Heart right ventricle (tissue), 16 donors: Measurements from ENCODE around the gene CD37. TPM values are rescaled to one million over a fixed set of nuclear protein-coding genes. Genes with fewer than 3 reads are reported as not detected.
"Not testable (repeated sequence)": the region's sequence is repeated elsewhere in the genome, so short reads cannot be mapped to it uniquely, and the experiment has no call there.

ENCODE experiments used
- ATAC-seq, 8 donors: fragments of 200-7000 bp; cut with Tn5 transposase; one replicate each; pipeline ENCODE4 v1.9.1; 2020; ENCODE audit warnings: mild to moderate bottlenecking in 8 of 8, moderate library complexity in 8 of 8, moderate number of reproducible peaks in 1 of 8
- DNase-seq, 2 donors: peaks; one replicate each; pipeline ENCODE4 v3.0.0-alpha.2; 2020
- H3K27ac ChIP-seq, 10 donors: fragments of 200-600 bp; sonication (generic) in 2 of 10; one replicate each; pipeline versions ENCODE4 v1.5.0 to v1.8.0; 2020 to 2022; ENCODE audit warnings: mild to moderate bottlenecking in 3 of 10
- H3K27me3 ChIP-seq, 7 donors: fragments of 200-600 bp; one replicate each; pipeline ENCODE4 v1.8.0; 2021 to 2022; ENCODE audit warnings: mild to moderate bottlenecking in 2 of 7
- H3K36me3 ChIP-seq, 9 donors: fragments of 200-600 bp; sonication (generic) in 1 of 9; one replicate each; pipeline versions ENCODE4 v1.5.0 to v1.8.0; 2020 to 2022; ENCODE audit warnings: mild to moderate bottlenecking in 2 of 9
- H3K4me1 ChIP-seq, 9 donors: fragments of 200-600 bp; sonication (generic) in 1 of 9; one replicate each; pipeline versions ENCODE4 v1.5.0 to v1.8.0; 2020 to 2022; ENCODE audit warnings: mild to moderate bottlenecking in 4 of 9
- H3K4me3 ChIP-seq, 10 donors: fragments of 200-600 bp; sonication (generic) in 2 of 10; one replicate each; pipeline versions ENCODE4 v1.5.0 to v1.8.0; 2020 to 2022; ENCODE audit warnings: mild to moderate bottlenecking in 7 of 10, moderate library complexity in 2 of 10
- H3K9me3 ChIP-seq, 11 donors: fragments of 200-600 bp in 10 of 11; sonication (generic) in 2 of 11; one replicate each; pipeline versions ENCODE4 v1.5.0 to v1.8.0; 2013 to 2022; ENCODE audit warnings: mild to moderate bottlenecking in 2 of 11, control low read depth in 1 of 11, moderate library complexity in 1 of 11
- whole genome bisulfite sequencing, 2 donors: extraction: QIAGEN DNeasy Blood & Tissue Kit; methylation state at CpG; one replicate each; pipeline ENCODE4 v1.1.7; 2013; ENCODE audit warnings: inconsistent platforms in 1 of 2; 5-methylcytosine and 5-hydroxymethylcytosine counted together
- intact Hi-C, 10 donors: fragments of 100-400 bp; cut with DNase I; formaldehyde crosslinking; loops; one replicate each; pipeline versions ENCODE4 v1.11.1 to v1.14.2; 2022
- polyA plus RNA-seq, 2 donors: library from polyadenylated mRNA; stranded (reverse); fragments of 200-250 nt; gene quantifications; one replicate each; pipeline ENCODE4 v1.2.3, GENCODE V29; 2013
- total RNA-seq, 10 donors: library from RNA; stranded (reverse); fragmentation: NEBNext Ultra II Directional in 3 of 10; extraction: Animal tissue kit (Norgen Biotek cat#: 25700) in 3 of 10; gene quantifications; one replicate each; pipeline versions ENCODE4 v1.2.1 to v1.2.4, GENCODE V29; 2021 to 2023
- TF ChIP-seq, protein P1 (sequence below), 9 donors: fragments of 200-600 bp; sonication (generic) in 2 of 9; IDR thresholded peaks; one replicate each; pipeline versions ENCODE4 v1.5.0 to v1.8.0; 2021 to 2022; ENCODE audit warnings: antibody characterized with exemption in 9 of 9, mild to moderate bottlenecking in 5 of 9, moderate library complexity in 1 of 9
- donor health status: Arrhythmogenic right ventricular cardiomyopathy.
- donor health status: ischemic (EF 13 %, LVEDD 7.1; RV severe dilation, severe dysfunction).
- donor health status: healthy with polysubstance abuse.
- donor health status: DM: no; HTN: yes; CAD: no.
- donor health status: DM: no; HTN: no; CAD: no.
- donor health status: ischemic (EF 25% LVEDD 6.9; RV normal size, moderate dysfunction).
- donor health status: ischemic (EF 25% LVEDD 5.7; RV mildly dilated, moderate dysfunction).
- donor health status: healthy.
- donor health status: DM: yes; HTN: yes; CAD: no.
- donor health status: Ischemic cardiomyopathy.
- donor health status: ischemic (EF 35%, LVEDD 5.7; RV mildly dilated, moderate dysfunction).
- donor health status: nonischemic (EF 11% LVEDD 7.7; RV severe dilation, severe dysfunction).
- donor health status: DM: yes; HTN: yes; CAD: no.
- donor health status: PGD.
- donor health status: ischemic (EF 29% LVEDD 5.4; RV normal size, mild dysfunction).
- donor health status: nonischemic (EF 23%, LVEDD 6.1; RV moderate dilation, normal function).

CD37 gene
- total and polyA plus RNA-seq, 12 donors, result 2.0 to 34.2 (median 3.5) TPM

DNA sequence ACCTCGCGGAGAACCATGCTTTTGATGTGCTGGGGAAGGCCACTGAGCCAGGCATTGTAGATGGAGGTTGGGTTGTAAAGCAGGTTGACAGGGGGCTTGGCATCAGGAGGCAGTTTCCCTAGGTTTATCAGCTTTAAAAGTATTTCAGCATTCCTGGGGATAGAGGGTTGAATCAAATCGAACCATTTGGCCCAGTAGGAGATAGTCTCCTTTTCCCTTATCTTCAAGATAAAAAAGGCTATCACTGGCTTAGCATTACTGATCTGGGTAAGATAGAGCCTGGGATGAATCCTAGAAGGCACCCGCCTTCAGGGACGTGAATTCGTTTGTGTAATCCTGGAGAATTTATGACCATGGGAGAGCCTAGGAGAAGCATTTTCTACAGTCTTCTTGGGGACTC, 40.8 kb upstream of the CD37 start:
- intact Hi-C loops, result loop anchor here in 1 of 10 donors (2.0 kb wide), 1 partner anchor 32 kb away; no protein-coding TSS in a partner anchor
- WGBS, 2 donors, result 77 to 81% methylated on average over 6 of the region's 6 CpGs
- Histone ChIP-seq H3K36me3 (peaks cover 0 to 3% (median 0%) of the 10 kb centered on the region in 9 donors), H3K27me3 (no peaks in the 10 kb centered on the region), H3K27ac (no peak overlapping the region), H3K4me3 (no peak overlapping the region), H3K9me3 (no peaks in the 10 kb centered on the region), H3K4me1 (no peaks in the 10 kb centered on the region)
- TF ChIP-seq, protein P1, sequence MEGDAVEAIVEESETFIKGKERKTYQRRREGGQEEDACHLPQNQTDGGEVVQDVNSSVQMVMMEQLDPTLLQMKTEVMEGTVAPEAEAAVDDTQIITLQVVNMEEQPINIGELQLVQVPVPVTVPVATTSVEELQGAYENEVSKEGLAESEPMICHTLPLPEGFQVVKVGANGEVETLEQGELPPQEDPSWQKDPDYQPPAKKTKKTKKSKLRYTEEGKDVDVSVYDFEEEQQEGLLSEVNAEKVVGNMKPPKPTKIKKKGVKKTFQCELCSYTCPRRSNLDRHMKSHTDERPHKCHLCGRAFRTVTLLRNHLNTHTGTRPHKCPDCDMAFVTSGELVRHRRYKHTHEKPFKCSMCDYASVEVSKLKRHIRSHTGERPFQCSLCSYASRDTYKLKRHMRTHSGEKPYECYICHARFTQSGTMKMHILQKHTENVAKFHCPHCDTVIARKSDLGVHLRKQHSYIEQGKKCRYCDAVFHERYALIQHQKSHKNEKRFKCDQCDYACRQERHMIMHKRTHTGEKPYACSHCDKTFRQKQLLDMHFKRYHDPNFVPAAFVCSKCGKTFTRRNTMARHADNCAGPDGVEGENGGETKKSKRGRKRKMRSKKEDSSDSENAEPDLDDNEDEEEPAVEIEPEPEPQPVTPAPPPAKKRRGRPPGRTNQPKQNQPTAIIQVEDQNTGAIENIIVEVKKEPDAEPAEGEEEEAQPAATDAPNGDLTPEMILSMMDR (IDR thresholded peaks at IDR 0.05), result no peak
- DNase-seq (no peak), ATAC-seq (no peak)

GRCh38 chr19:49295208-49295880, 39.9 kb upstream of the CD37 start:
- no peak for DNase-seq
- intact Hi-C loops, result loop anchor here in 1 of 10 donors (2.0 kb wide), 1 partner anchor 31 kb away; no protein-coding TSS in a partner anchor
- 76 to 80% methylated on average over 8 of the region's 8 CpGs for WGBS, 2 donors
- TF ChIP-seq, protein P1 (IDR thresholded peaks at IDR 0.05), result no peak
- no peak overlapping the region for H3K4me3 ChIP-seq
- H3K4me1 ChIP-seq, result no peaks in the 10 kb centered on the region
- H3K36me3 ChIP-seq, result peaks cover 0 to 3% (median 0%) of the 10 kb centered on the region in 9 donors
- no peak overlapping the region for H3K27ac ChIP-seq
- H3K9me3 ChIP-seq, result no peaks in the 10 kb centered on the region
- H3K27me3 ChIP-seq, result no peaks in the 10 kb centered on the region
- ATAC-seq, result no peak

GRCh38 chr19:49297403-49297802, 37.8 kb upstream of the CD37 start:
- 94% methylated on average over 3 of the region's 3 CpGs for WGBS, 2 donors
- intact Hi-C loops, result no loop called here
- TF ChIP-seq, protein P1 (IDR thresholded peaks at IDR 0.05), result no peak

DNA sequence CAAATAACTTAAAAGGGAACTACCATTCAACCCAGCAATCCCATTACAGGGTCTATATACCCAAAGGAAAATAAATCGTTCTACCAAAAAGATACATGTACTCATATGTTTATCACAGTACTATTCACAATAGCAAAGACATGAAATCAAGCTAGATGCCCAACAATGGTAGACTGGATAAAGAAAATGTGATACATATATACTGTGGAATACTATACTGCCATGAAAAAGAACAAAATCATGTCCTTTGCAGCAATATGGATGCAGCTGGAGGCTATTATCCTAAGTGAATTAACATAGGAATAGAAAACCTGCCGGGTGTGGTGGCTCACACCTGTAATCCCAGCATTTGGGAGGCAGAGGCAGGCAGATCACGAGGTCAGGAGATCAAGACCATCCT, 36.6 kb upstream of the CD37 start:
- intact Hi-C loops, H3K27ac ChIP-seq, H3K4me1 ChIP-seq, DNase-seq, H3K4me3 ChIP-seq, H3K27me3 ChIP-seq, H3K36me3 ChIP-seq, ATAC-seq: not testable (repeated sequence)
- peaks cover 0 to 10% (median 0%) of the 10 kb centered on the region in 11 donors for H3K9me3 ChIP-seq
- WGBS, 2 donors, result 89 to 91% methylated on average over 3 of the region's 3 CpGs

More at GRCh38 chr19:49297403-49297802, 37.8 kb upstream of the CD37 start:
- peaks cover 0 to 5% (median 0%) of the 10 kb centered on the region in 9 donors for H3K4me1 ChIP-seq
- peaks cover 0 to 3% (median 0%) of the 10 kb centered on the region in 9 donors for H3K36me3 ChIP-seq
- H3K9me3 ChIP-seq, result no peaks in the 10 kb centered on the region
- no peaks in the 10 kb centered on the region for H3K27me3 ChIP-seq
- ATAC-seq, result no peak
- H3K4me3 ChIP-seq, result no peak overlapping the region
- H3K27ac ChIP-seq, result no peak overlapping the region
- DNase-seq, result no peak
